K562 (cell line): ENCODE data around the gene ACACB. TPM values are rescaled to one million over a fixed set of nuclear protein-coding genes. Genes with fewer than 3 reads are reported as not detected.

Source experiments
- ATAC-seq: fragments of 200-7000 bp; cut with Tn5 transposase; 3 replicates; pipeline ENCODE4 v1.9.1; 2020; ENCODE audit warnings: moderate library complexity
- BruUV-seq: library from RNA; stranded (reverse); fragments of 400-500 nt; replicated peaks from 2 replicates; lab custom pipeline; 2021; lab: Mats Ljungman, UMichigan
- CTCF ChIA-PET: fragments of 300-600 bp; formaldehyde crosslinking; extraction: SDS; loops from one replicate; lab custom pipeline; 2021; ENCODE audit warnings: low intra/inter-chr PET ratio; lab: Yijun Ruan, JAX
- POLR2A ChIA-PET: fragments of 300-600, 350-650 bp; sonication (Branson Sonifier 250); formaldehyde crosslinking; extraction: SDS; loops from one replicate; lab custom pipeline; 2021; ENCODE audit warnings: antibody characterized with exemption, inconsistent platforms; lab: Yijun Ruan, JAX
- DNase-seq, 4 experiments: peaks; one replicate each; pipeline versions ENCODE4 v3.0.0 to v3.0.0-alpha.2; 2011 to 2018; ENCODE audit warnings: low spot score in 3 of 4, mixed read lengths in 3 of 4; ENCODE audit errors: extremely low read depth in 1 of 4
- FAIRE-seq: peaks from 2 replicates; lab custom pipeline; 2011; peaks lifted over from hg19 to GRCh38; lab: Jason Lieb, UNC
- H2AFZ ChIP-seq: 2 replicates; pipeline ENCODE4 v1.6.0; 2011; ENCODE audit warnings: low read depth, low read length, control low read depth, inconsistent platforms
- H3K27ac ChIP-seq: fragments of 200-600 bp; 3 replicates; pipeline ENCODE4 v1.8.0; 2011; ENCODE audit warnings: low read depth, mild to moderate bottlenecking, control low read depth, inconsistent platforms, low read length, moderate library complexity, mixed read lengths; ENCODE audit errors: extremely low read depth
- H3K27me3 ChIP-seq, 2 experiments: fragments of 300-600 bp in 1 of 2; 2 replicates in 1 of 2; 3 replicates in 1 of 2; pipeline versions ENCODE4 v1.6.0 to v1.8.0; 2011; ENCODE audit warnings: inconsistent platforms in 2 of 2, low read length in 2 of 2, mild to moderate bottlenecking in 1 of 2, mixed read lengths in 1 of 2, moderate library complexity in 1 of 2; ENCODE audit not compliant: control insufficient read depth in 2 of 2, insufficient read depth in 2 of 2
- H3K36me3 ChIP-seq: fragments of 300-600 bp; 3 replicates; pipeline ENCODE4 v1.8.0; 2011; ENCODE audit warnings: mild to moderate bottlenecking, low read length, inconsistent platforms; ENCODE audit not compliant: control insufficient read depth, insufficient read depth
- H3K4me1 ChIP-seq, 2 experiments: fragments of 200-600 bp in 1 of 2; replicated peaks in 1 of 2; 2 replicates in 1 of 2; 3 replicates in 1 of 2; pipeline versions ENCODE4 v1.5.1 to v1.8.0; 2011; ENCODE audit warnings: inconsistent platforms in 2 of 2, low read length in 2 of 2, mild to moderate bottlenecking in 1 of 2, mixed read lengths in 1 of 2, moderate library complexity in 1 of 2; ENCODE audit not compliant: control insufficient read depth in 2 of 2, insufficient read depth in 2 of 2
- H3K4me2 ChIP-seq: 2 replicates; pipeline ENCODE4 v1.6.1; 2011; ENCODE audit warnings: low read length, control low read depth, inconsistent platforms, mixed read lengths; ENCODE audit not compliant: insufficient read depth
- H3K4me3 ChIP-seq: fragments of 200-600 bp; sonication (generic), shearing (Covaris generic); 2 replicates; pipeline ENCODE4 v1.5.1; 2016; ENCODE audit warnings: control low read depth, inconsistent platforms
- H3K79me2 ChIP-seq: fragments of 200-600 bp; 3 replicates; pipeline ENCODE4 v1.8.0; 2011; ENCODE audit warnings: low read length, inconsistent platforms; ENCODE audit not compliant: control insufficient read depth, insufficient read depth
- H3K9ac ChIP-seq, 2 experiments: 2 replicates each; pipeline versions ENCODE4 v1.6.0 to v1.6.1; 2011; ENCODE audit warnings: low read depth in 2 of 2, low read length in 2 of 2, control low read depth in 1 of 2, inconsistent platforms in 1 of 2, mild to moderate bottlenecking in 1 of 2, mixed read lengths in 1 of 2; ENCODE audit not compliant: insufficient read depth in 1 of 2
- H3K9me1 ChIP-seq: one replicate; pipeline ENCODE4 v1.6.0; 2011; ENCODE audit warnings: inconsistent platforms, mild to moderate bottlenecking, low read length, moderate library complexity; ENCODE audit not compliant: control insufficient read depth, insufficient read depth
- H3K9me3 ChIP-seq: replicated peaks from 2 replicates; pipeline ENCODE4 v1.5.1; 2011; ENCODE audit warnings: low read depth, low read length, inconsistent platforms; ENCODE audit not compliant: control insufficient read depth, insufficient read depth
- H4K20me1 ChIP-seq: replicated peaks from 2 replicates; pipeline ENCODE4 v1.6.1; 2011; ENCODE audit warnings: low read length, inconsistent platforms, mixed read lengths; ENCODE audit not compliant: control insufficient read depth, insufficient read depth
- ESRRB ChIP-seq: fragments of 250-450 bp; sonication (Bioruptor Pico); IDR thresholded peaks from 2 replicates; pipeline ENCODE4 v1.5.0; 2020; ENCODE audit warnings: mild to moderate bottlenecking, moderate library complexity, borderline replicate concordance
- MAFG ChIP-seq: fragments of 450-650 bp; conservative IDR thresholded peaks from 2 replicates; pipeline ENCODE4 v1.6.1; 2016; ENCODE audit warnings: missing genetic modification characterization, missing compliant biosample characterization
- NKRF ChIP-seq: fragments of 450-650 bp; IDR thresholded peaks from 2 replicates; pipeline ENCODE4 v1.6.1; 2016; ENCODE audit warnings: borderline replicate concordance
- POLR2B ChIP-seq: fragments of 450-650 bp; IDR thresholded peaks from 2 replicates; pipeline ENCODE4 v1.6.1; 2018; ENCODE audit warnings: low read depth; ENCODE audit not compliant: partially characterized antibody
- POLR2G ChIP-seq: fragments of 200-400 bp; formaldehyde crosslinking; IDR thresholded peaks from 2 replicates; pipeline ENCODE4 v1.6.1; 2017; ENCODE audit warnings: low read depth, mild to moderate bottlenecking, antibody characterized with exemption, low read length, moderate library complexity
- ZBTB2 ChIP-seq: fragments of 450-650 bp; IDR thresholded peaks from 2 replicates; pipeline ENCODE4 v1.6.1; 2016; ENCODE audit warnings: antibody characterized with exemption
- ZBTB7A ChIP-seq: IDR thresholded peaks from 2 replicates; pipeline ENCODE4 v1.6.1; 2011; ENCODE audit warnings: low read depth, mild to moderate bottlenecking, low read length, moderate library complexity, borderline replicate concordance; ENCODE audit not compliant: control insufficient read depth
- ZNF589 ChIP-seq: fragments of 200-800 bp; sonication (Bioruptor generic); IDR thresholded peaks from 2 replicates; pipeline ENCODE4 v1.6.1; 2016; ENCODE audit warnings: low read depth, missing genetic modification characterization, missing compliant biosample characterization
- WGBS: fragments of 100-300 bp; shearing (Covaris generic); methylation state at CpG from one replicate; pipeline ENCODE4 v1.1.6; 2016; ENCODE audit warnings: low coverage, mixed read lengths; ENCODE audit not compliant: insufficient coverage; ENCODE audit errors: missing lambda C conversion rate; 5-methylcytosine and 5-hydroxymethylcytosine counted together
- in situ Hi-C: fragments of 300-500 bp; cut with MboI; formaldehyde crosslinking; loops from 4 replicates; pipeline ENCODE4 v1.15.0; 2018; ENCODE audit warnings: inconsistent platforms, mixed read lengths
- intact Hi-C: fragments of 100-400 bp; cut with micrococcal nuclease; formaldehyde crosslinking; loops from 2 replicates; pipeline ENCODE4 v1.14.2; 2022
- polyA plus RNA-seq, 8 experiments: library from polyadenylated mRNA; depleted of rRNA in 4 of 8; stranded (reverse) in 5 of 8; unstranded in 3 of 8; fragments of >200 nt; fragmentation: Nextera tagmentation in 2 of 8; fragmentation: Illumina TruSeq in 1 of 8; extraction: Ambion mirVana in 2 of 8; extraction: Trizol in 1 of 8; gene quantifications; 2 replicates each; pipeline versions ENCODE4 v1.2.1 to v1.2.3, GENCODE V29; 2011 to 2014; ENCODE audit warnings: inconsistent platforms in 1 of 8, missing spikeins in 1 of 8
- total RNA-seq, 7 experiments: library from RNA; depleted of rRNA in 6 of 7; stranded (reverse); fragments of >200 nt in 6 of 7; fragmentation: Illumina TruSeq in 2 of 7; extraction: Trizol in 2 of 7; gene quantifications; 2 replicates each; pipeline versions ENCODE4 v1.2.1 to v1.2.3, GENCODE V29; 2011 to 2021; ENCODE audit warnings: low replicate concordance in 1 of 7

The ACACB gene
- total and polyA plus RNA-seq, 9 of the 15 experiments (the other 6 are each of a cell fraction or from before 2014, with no cell fraction given) = 0.10 to 2.5 (median 0.83) TPM

GRCh38 chr12:109240365-109240764 lies 124.0 kb downstream of the ACACB start:
- Histone ChIP-seq H3K9me1 (no peaks in the 10 kb centered on the region), H3K4me3 (no peak overlapping the region), H3K9me3 (no peaks in the 10 kb centered on the region), H3K36me3 (no peaks in the 10 kb centered on the region), H3K79me2 (no peaks in the 10 kb centered on the region), H3K4me2 (no peak overlapping the region), H3K27me3 (peaks cover 14 to 51% of the 10 kb centered on the region in 2 experiments; a peak in 4 of 5 replicates), H2AFZ (no peak overlapping the region), H3K9ac (no peak overlapping the region), H3K27ac (no peak overlapping the region), H4K20me1 (no peaks in the 10 kb centered on the region), H3K4me1 (no peaks in the 10 kb centered on the region; a peak in 1 of 5 replicates)
- no peak for TF ChIP-seq ZBTB7A
- no peak for TF ChIP-seq POLR2G
- TF ChIP-seq ZBTB2 = no peak
- TF ChIP-seq NKRF = no peak
- no peak for TF ChIP-seq POLR2B
- TF ChIP-seq ZNF589 (CRISPR knock-in tag) = no peak
- TF ChIP-seq ESRRB = no peak
- no peak for TF ChIP-seq MAFG (tag)
- FAIRE-seq = no peak
- intact Hi-C loops (no loop called here), in situ Hi-C loops (no loop called here)
- ChIA-PET CTCF (no interaction called here), POLR2A (no interaction called here)
- no peak for DNase-seq
- no peak for ATAC-seq
- WGBS = 4% methylated on average over 2 of the region's 2 CpGs
- BruUV-seq = no TSS peak
